ENCODE results near the gene DRC7. TPM values are rescaled to one million over a fixed set of nuclear protein-coding genes. Genes with fewer than 3 reads are reported as not detected.

DRC7 gene
- total RNA-seq, 1 experiment from 2014 or later = 0.85 TPM

DNA sequence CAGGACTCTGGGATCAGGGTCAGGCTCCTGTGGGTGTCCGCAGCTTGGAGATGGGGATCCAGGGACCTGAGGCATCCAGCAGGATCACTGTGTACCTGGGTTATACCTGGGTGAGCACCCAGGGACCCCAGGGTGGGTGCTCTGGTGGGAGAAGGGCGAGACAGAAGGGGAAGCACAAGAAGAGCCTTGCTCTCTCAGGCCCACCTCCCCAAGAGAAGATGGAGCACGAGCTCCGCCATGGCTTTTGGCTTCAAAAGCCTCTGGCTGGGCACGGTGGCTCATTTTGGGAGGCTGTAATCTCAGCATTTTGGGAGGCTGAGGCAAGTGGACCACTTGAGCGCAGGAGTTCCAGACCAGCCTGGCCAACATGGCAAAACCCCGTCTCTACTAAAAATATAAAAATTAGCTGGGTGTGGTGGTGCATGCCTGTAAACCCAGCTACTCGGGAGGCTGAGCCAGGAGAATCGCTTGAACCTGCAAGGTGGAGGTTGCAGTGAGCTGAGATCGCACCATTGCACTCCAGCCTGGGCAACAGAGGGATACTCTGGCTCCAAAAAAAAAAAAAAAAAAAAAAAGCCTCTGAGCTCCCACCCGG lies 8.9 kb downstream of the DRC7 start:
- Histone ChIP-seq H3K4me1 (replicated peaks; ENCODE audit: insufficient read depth) (no peaks in the 10 kb centered on the region), H3K27ac (no peak overlapping the region), H3K79me2 (ENCODE audit: low read depth) (no peaks in the 10 kb centered on the region), H4K20me1 (ENCODE audit: insufficient read depth) (no peaks in the 10 kb centered on the region), H3F3A (ENCODE audit: insufficient read depth, low read depth) (no peaks in the 10 kb centered on the region), H3K4me2 (no peak overlapping the region), H3K9me2 (ENCODE audit: insufficient read depth) (no peaks in the 10 kb centered on the region), H3K9me3 (ENCODE audit: insufficient read depth, low read depth) (no peaks in the 10 kb centered on the region), H3K36me3 (ENCODE audit: low read depth) (no peaks in the 10 kb centered on the region), H2AFZ (no peak overlapping the region), H3K27me3 (ENCODE audit: insufficient read depth, low read depth) (no peaks in the 10 kb centered on the region), H3K4me3 (no peak overlapping the region)
- BruUV-seq (replicated peaks) = no TSS peak
- no peak for DNase-seq
- intact Hi-C loops (cut with micrococcal nuclease; ENCODE audit: unreplicated experiment) = no loop called here
- CTCF ChIA-PET = no interaction called here
- TF ChIP-seq EZH2 (IDR thresholded peaks at IDR 0.05; ENCODE audit: low read depth) = no peak
- TF ChIP-seq, protein P1, sequence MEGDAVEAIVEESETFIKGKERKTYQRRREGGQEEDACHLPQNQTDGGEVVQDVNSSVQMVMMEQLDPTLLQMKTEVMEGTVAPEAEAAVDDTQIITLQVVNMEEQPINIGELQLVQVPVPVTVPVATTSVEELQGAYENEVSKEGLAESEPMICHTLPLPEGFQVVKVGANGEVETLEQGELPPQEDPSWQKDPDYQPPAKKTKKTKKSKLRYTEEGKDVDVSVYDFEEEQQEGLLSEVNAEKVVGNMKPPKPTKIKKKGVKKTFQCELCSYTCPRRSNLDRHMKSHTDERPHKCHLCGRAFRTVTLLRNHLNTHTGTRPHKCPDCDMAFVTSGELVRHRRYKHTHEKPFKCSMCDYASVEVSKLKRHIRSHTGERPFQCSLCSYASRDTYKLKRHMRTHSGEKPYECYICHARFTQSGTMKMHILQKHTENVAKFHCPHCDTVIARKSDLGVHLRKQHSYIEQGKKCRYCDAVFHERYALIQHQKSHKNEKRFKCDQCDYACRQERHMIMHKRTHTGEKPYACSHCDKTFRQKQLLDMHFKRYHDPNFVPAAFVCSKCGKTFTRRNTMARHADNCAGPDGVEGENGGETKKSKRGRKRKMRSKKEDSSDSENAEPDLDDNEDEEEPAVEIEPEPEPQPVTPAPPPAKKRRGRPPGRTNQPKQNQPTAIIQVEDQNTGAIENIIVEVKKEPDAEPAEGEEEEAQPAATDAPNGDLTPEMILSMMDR (conservative IDR thresholded peaks at IDR 0.05) = no peak
- POLR2A ChIA-PET (ENCODE audit: unreplicated experiment) = no interaction called here

DNA sequence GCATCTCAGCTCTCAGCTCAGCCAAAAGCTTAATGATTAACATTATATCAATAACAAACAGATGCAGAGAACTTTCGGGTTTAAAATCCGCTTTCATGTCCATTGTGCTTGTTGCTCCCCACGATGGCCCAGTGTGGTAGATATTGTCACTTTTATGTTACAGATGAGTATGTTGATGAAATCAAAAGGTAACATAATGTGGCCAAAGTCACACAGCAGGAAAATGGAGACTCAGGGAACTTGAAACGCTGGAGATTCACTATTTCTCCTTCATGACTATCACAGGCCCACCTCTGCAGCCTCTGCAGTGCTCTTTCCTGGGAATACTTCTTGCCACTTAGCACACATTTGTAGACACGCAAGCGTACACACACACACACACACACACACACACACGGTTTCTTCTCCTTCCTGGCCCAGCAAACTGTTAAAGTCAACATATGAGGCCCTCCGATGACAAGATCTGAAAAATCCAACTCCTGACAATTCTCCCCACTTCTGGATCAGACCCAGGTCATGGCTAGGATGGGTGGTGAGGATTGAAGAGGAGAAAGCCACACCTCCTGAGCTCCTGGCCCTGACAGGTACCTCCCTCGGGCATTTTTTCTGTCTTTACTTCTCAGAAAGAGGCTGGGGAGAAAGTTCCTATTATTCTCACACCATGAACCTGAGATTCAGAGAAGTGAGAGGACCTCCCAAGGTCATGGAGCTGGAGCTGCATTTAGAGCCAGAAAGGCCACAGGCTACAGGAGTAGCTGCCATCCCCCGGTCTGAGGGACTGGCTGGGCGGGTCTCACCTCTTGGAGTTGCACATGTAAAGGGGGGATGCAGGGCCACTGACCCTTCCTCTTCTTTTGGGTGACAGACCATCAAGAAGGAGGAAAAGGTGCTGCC lies 9.7 kb downstream of the DRC7 start:
- ChIA-PET CTCF (interaction anchor here (0.7 kb wide), 1 partner anchor 20 kb away, joined by 4 read pairs; no protein-coding TSS in a partner anchor), POLR2A (ENCODE audit: unreplicated experiment) (no interaction called here)
- intact Hi-C loops (cut with micrococcal nuclease; ENCODE audit: unreplicated experiment) = no loop called here

More for the DNA sequence above, 9.7 kb downstream of the DRC7 start:
- H3K4me1 ChIP-seq (replicated peaks; ENCODE audit: insufficient read depth) = no peaks in the 10 kb centered on the region
- no peak overlapping the region for H3K4me3 ChIP-seq
- H3K4me2 ChIP-seq = no peak overlapping the region
- H3K9me3 ChIP-seq (ENCODE audit: insufficient read depth, low read depth) = no peaks in the 10 kb centered on the region
- no peak for DNase-seq
- no peak overlapping the region for H3K27ac ChIP-seq
- H4K20me1 ChIP-seq (ENCODE audit: insufficient read depth) = no peaks in the 10 kb centered on the region
- BruUV-seq (replicated peaks) = no TSS peak
- H3K9me2 ChIP-seq (ENCODE audit: insufficient read depth) = no peaks in the 10 kb centered on the region
- H3F3A ChIP-seq (ENCODE audit: insufficient read depth, low read depth) = no peaks in the 10 kb centered on the region
- no peaks in the 10 kb centered on the region for H3K27me3 ChIP-seq (ENCODE audit: insufficient read depth, low read depth)
- H3K36me3 ChIP-seq (ENCODE audit: low read depth) = no peaks in the 10 kb centered on the region
- TF ChIP-seq, protein P1 (conservative IDR thresholded peaks at IDR 0.05) = no peak
- TF ChIP-seq EZH2 (IDR thresholded peaks at IDR 0.05; ENCODE audit: low read depth) = no peak
- no peak overlapping the region for H2AFZ ChIP-seq
- H3K79me2 ChIP-seq (ENCODE audit: low read depth) = no peaks in the 10 kb centered on the region
